GM18861 (cell line): Measurements from ENCODE around the gene SIRPG.
"Not testable (repeated sequence)": the region's sequence is repeated elsewhere in the genome, so short reads cannot be mapped to it uniquely, and the experiment has no call there.

Source experiments
- ATAC-seq: cut with Tn5 transposase; IDR thresholded peaks from one replicate; pipeline ENCODE4 v1.9.1; 2021; ENCODE audit not compliant: unreplicated experiment

SIRPG gene

DNA sequence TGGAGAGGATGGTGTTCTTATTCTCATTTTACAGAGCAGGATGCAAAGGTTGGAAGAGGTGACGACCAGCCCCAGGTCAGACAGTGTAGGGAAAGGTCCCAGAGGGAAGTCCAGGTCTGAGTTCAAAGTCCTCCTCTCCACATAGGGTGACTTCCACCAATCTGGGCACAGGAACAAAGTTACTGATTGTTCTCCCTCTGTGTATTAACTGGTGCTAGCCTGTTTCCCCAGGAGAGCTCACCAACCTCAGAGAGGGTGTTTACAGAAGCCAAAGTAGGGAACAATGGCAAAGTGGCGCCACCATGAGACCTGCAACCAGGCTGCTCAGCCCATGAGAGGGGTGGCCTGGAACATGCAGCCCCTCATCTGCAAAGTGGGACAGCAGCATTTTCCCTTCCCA lies 21.0 kb downstream of the SIRPG start:
- no peak for ATAC-seq

DNA sequence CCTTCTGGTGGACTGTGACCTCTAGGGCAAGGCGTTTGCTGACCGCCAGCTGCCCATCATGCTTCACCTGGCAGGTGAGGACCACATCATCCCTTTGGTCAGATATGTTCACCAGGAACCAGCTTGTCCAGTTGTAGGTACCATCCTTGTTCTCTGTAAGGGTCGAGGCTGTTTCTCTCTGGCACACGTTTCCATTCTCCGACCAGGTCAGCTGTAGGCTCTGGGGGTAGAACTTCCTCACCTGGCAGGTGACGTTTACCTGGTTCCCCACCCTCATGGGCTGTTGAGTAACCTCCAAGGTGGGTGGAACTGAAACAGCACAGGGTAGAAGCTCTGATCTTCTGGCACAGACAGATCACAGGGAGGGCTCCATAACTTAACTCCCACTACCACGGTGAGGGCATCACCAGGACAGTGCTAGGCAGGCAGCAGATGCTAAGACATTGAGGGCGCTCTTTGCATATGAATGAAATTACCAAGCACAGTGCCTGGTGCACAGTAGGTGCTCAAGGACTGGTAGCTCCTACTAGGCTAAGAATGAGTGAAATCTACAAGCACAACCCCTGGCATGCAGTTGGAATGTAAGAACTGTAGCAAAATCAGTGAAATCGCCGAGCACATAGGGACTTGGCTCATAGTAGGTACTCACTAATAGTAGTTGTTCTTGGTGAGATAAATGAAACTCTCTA lies 22.1 kb downstream of the SIRPG start:
- no peak for ATAC-seq

DNA sequence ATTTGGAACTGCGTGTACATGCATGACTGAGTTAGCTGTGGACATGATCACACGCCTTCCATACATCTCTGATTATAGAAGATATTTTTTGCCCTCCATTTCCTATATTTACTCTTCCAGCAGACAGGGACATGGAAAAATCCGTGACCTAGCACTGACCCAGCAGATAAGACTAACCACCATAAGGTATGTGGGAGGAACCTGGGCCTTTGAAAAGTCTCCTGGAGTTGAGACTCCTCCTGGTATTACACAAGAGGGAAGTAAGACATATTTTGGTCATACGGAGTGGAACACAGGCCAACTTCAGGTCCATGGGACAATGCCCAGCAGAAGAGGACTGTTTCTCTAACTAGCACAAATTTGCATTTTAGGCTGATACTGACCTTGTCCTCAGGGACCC lies 24.0 kb downstream of the SIRPG start:
- no peak for ATAC-seq

DNA sequence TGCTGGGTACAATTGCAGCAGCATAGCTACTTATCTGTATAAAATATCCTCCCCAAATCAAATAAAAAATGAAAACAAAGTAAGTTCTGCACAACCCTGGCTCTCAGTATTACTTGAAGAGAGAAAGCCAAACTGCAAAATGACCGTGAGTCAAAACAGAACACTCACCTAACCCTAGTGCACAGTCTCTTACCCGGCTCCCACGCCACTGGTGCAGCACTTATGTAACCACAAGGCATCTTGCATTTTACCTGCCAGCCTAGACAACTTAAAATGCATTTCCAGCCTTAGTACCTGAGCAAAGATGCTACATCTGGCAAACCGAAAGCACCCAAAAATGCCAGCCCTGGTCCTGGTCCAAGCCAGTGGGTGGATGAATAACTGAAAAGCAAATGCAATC lies 25.4 kb downstream of the SIRPG start:
- no peak for ATAC-seq

DNA sequence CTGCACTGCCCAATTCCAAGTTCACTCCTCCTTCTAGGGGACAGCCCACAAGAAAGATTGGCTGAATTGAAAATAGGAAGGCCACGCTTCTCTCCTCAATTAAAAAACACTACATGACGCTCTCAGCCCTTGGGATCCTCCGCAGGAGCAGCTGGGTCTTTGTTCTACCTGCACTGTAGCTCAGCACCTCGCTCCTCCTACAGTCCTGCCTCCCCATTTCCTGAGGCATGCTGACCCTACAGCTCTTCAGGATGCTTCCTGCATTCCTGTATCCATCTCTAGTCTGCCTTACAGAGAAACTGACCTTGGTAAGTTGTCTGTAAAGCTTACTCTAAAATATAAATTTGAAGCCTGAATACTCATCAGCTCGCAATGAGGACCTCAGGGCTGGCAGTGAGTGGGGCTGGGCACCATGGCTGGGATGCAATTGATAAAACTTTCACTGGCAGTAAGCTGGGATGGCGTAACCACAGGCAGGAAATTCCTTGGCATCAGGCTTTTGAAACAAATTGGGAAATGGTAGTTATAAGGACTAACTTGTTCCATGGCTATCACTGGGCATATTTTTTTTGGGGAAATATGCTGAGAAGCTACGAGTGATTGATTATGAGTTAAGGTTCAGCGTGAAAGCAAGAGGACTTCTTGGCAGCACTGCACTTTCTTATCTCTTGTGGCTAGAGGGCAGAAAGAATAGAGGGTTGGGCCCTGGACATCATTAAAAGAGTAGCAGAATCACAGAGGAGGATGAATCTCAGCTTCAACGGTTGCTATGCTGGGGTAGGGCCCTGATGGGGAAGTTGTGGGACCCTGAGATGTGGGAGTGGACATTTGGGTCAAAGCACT lies 26.0 kb downstream of the SIRPG start:
- no peak for ATAC-seq

DNA sequence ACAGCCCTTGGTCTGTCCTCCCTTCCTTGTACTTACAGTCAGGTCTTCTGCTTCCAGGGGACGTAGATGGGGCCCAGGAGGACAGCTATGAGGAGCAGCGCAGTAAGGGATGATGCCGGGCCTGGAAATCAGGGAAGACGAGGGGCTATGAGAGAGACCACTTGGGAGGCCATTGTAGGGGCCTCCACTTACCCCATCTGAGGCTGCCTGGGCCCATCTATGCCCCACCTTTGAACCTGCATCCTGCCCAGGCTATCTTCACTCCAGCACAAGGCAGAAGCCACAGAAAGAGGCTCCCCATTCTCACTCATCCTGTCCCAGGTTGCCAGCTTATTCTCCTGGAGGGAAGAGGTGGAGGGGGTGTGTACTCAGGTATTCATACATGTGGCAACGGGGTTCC lies 27.4 kb downstream of the SIRPG start:
- ATAC-seq = no peak

DNA sequence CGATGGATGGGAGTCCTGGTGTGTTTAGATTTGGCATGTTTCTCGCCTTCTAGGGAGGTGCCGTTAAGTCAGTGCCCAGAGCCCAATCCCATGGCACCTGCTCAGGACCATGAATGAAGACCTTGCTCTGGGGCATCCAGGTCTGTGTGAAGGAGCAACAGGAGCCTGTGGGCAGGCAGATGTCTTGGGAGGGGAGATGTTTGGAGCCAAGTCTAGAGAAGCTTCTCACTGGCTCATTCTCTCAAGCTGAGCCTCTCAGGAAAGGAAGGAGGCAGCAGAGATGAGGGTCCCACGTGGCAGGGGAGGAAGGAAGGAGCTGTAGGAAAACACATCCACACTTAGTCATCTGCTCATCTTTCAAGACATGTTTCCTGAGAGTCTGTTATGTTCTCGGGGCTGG lies 28.3 kb downstream of the SIRPG start:
- ATAC-seq = no peak

DNA sequence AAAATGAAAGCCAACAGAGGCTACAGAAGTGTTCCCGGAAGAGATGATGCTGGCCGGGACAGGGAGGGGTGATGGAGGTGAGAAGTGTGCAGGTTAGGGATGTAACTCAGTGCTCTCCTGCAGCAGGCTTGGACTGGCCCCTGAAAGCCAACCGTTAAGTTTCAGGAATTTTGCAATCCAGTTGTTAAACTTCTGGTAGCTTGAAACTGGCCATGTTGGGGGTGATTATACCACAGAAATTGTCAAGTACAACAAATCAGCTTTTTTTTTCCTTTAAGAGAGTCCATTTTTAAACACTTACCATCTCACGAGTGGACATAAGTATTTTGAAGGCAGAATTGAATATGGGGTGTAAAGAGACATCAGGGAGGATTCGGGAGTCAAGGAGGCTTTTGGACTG lies 29.0 kb downstream of the SIRPG start:
- no peak for ATAC-seq

DNA sequence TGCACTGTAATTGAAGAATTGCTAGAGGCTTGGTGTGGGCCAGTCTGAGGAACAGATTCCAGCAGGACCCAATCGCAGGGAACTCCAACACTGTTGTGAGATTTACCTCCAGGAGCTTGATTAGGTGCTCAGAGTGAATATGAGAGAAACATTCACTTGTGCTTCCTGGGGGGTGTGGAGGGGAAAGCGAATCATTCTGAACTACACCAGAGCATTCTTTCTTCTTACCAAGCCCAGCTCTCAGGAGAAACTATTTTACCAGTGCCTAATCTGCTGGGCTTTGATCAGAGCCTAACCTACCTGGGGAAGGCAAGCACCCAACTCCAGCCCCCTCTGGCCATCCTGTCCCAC lies 30.4 kb downstream of the SIRPG start:
- ATAC-seq = no peak

DNA sequence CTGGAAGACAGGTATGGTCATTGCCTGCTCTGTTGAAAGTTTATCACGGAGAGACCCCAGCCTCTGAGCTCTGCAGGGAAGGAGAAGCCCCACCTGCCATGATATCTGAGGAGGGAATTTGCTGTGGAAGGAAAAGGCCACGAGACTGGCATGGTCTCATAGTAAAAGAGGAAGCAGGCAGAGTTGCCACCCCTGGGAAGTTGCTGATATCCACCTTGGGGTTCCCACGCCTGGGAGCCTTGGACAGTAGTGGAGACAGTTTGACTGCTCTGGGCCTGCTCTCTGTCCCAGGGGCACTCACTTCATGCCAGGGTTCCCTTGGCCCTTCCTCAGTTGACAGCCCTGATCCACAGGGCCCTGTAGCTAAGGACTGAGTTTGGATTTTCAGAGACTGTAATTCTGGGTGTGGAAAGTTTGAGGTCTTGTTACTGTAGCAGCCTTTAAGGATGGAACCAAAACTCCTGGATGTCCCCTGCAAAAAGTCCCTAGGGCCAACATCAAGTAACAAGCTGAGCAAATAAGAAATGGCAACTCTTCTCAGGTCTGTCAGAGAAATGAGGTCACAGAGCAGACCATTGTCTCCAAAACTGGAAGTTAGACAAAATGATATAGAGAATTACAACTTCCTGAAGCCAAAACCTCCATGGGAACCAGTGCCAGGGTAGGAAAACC lies 30.9 kb downstream of the SIRPG start:
- no peak for ATAC-seq

DNA sequence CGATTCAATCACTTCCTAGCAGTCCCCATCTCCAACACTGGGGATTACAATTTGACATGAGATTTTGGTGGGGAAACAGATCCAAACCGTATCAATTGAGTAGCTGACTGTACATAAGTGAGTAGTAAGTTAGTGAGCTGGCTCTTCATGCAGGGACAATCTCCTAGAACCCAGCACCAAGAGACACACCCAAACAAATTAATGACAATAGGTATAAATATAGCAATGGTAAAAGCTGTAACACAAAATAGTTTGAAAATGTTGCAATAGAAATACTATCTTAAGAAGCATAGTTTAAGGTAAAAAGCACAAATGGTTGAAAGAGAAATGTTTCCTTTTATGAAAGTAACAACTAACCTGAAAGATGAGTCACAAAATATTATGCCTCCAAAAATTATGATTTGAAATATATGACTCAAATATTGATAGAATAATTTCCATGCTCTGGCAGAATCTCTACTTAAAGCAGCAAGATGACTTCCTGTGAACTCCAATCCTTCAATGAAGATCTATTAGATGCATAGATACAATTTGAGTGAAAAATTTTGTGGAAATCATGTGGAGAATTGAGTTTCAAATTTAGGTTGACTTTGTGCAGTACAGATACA lies 32.4 kb downstream of the SIRPG start:
- no peak for ATAC-seq

DNA sequence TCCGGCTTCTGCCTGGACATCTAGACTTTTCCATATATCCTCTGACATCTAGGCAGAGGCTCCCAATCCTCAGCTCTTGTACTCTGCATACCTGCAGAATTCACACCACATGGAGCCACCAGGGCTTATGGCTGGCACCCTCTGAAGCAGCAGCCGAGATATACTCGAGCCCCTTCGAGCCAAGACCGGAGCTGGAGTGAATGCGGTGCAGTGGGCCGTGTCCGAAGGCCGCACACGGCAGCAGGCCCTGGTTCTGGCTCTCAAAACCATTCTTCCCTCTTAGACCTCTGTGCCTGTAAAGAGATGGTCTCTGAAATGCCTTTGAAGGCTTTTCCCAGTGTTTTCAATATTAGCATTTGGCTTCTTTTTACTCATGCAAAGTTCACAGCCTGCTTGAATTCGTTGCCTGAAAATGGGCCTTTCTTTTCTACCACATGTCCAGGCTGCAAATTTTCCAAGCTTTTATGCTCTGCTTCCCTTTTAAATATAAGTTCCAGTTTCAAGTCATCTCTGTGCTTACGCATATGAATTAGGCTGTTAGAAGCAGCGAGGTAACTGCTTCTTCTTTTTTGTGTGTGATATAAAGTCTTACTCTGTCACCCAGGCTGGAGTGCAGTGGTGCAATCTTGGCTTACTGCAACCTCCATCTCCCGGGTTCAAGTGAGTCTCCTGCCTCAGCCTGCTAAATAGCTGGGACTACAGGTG lies 33.9 kb downstream of the SIRPG start:
- no peak for ATAC-seq

DNA sequence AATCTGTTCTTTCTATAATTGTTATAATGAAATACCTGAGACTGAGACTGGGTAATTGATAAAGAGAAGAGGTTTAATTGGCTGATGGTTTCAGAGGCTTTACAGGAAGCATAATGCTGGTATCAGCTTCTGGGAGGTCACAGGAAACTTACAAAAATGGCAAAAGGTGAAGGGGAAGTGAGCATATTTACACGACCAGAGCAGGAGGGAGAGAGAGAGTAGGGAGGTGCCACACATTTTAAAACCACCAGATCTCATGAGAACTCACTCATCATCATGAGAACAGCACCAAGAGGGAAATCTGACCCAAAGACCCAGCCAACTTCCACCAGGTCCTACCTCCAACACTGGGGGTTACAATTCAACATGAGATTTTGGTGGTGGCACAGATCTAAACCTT lies 35.1 kb downstream of the SIRPG start:
- ATAC-seq = no peak

DNA sequence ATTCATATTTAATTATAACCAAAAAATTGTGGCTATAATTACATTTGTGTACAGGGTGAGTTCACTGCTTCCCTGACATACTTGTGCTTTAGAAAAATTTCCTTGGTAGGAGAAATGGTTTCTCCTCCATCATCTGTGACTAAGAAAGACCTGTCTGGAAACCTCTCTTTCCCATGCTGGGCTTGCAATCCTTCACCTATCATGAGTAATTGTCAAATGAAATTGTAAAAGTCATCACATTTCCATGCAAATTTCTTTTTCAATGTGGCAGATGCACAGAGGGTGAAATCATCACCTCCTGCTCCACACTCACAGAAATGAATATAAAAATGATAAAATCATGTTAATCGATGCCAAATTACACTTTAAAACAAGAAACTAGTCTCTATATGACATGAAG lies 36.3 kb downstream of the SIRPG start:
- ATAC-seq = no peak

DNA sequence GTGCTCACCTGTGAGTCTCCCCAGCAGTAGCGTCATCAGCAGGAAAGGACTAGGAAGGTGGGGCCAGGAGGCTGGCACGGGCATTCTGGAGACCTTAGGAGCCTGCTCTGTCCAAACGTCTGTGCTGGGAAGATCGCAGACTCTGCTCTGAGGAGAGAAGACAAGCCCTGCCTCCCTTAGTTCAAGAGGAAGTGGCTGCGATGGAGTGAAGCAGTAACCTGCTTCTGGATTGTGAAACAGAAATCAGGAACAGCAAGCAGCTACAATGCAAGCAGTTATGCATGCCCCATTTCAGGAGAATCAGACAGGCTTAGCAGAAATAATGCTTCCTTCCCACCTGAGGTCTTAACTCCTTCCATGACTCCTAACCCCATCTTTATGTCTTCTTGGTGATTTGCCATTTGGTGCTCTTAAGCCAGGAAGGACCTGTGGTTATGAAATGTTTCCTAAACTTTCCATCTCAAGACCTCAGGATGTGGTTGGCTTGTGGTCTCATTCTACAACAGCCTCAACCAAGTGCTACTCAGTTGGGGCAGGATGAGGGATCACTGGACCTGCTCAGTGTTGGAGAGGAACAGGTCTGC lies 37.6 kb downstream of the SIRPG start, which contains the start of gene SIRPB1:
Gene SIRPB1 (minus strand): TSS at position 149 of the 584 bp plus-strand sequence. CDS start 65 bp downstream, at position 84.
- no peak for ATAC-seq

DNA sequence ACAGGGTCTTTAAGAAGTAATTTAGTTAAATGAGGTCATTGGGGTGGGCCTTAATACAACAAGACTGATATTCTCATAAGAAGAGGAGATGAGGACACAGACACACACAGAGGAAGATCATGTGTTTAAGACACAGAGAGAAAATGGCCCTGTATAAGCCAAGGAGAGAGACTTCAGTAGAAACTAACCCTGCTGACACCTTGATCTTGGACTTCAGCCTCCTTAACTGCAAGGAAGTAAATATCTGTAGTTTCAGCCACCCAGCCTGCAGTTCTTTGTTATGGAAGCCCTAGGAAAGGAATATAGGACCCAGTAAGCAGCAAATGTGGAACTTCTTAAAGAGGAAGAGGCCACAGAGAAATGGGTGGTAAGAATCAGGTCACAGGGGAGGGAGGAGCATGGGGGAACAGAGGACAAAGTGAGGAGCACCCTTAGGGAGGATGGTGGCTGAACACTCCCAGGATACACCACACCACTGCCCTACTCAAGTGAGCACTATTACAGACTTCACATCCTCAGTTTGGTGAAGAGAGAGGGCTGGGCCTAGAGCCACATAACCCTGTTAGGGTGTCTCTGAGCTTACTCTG lies 38.5 kb downstream of the SIRPG start:
- ATAC-seq = no peak

DNA sequence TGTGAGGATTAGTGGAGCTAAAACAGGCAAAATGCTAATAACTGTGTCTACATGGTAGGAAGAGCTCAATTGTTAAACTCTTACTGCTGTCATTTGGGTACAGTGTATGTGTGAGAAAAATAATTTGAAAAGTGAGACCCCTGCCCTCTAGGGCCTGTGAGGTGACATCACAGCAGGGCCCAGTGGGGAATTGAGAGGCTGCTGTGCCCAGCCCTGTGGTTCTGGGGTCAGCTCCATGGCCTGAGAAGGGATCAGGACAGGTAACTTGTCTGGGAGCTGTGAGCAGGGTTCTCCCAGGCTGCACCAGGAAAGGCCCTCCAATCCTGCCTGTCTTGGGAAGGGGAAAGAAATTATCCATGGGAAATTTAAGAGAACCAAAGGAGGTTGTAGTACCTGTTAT lies 39.1 kb downstream of the SIRPG start:
- no peak for ATAC-seq

DNA sequence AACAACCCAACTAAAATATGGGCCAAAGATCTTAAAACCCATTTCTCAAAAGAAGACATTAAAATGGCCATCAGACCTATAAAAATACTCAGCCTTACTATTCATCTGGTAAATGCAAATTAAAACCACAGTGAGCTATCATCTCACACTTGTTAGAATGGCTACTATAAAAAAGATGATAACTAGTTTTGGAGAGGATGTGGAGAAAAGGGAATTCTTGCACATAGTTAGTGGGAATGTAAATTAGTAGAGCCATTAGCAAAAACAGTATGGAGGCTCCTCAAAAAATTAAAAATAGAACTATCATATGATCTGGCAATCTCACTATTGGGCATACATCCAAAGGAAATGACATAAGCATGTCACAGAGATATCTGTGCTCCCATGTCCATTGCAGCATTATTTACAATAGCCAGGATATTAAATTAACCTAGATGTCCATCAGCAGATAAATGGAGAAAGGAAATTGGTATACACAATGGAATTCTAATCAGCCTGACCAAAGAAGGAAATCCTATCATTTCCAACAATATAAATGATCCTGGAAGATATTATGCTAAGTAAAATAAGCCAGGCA lies 40.6 kb downstream of the SIRPG start:
- no peak for ATAC-seq

DNA sequence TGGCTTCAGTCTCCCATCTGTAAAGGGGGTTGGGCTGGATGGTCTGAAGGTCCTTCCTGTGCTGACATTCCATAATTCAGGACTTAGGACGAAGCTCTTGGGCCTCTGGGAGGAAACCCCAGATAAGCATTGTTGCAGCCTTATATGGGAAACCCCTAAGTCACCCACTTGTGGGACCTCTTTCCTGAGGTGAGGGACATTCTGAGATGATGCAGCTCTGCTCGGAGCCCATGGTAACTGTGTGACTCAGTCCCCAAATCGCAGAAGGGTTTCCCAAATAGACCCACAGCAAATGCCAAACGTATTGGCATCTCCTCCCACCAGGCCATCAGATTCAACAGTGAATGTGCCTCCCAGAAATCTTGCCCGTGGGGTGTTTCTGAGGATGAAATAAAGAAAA lies 47.2 kb downstream of the SIRPG start:
- ATAC-seq = not testable (repeated sequence)
